Measurements from ENCODE around the gene CEP20.

The CEP20 gene

GRCh38 chr16:15820837-15821236, 67.6 kb downstream of the CEP20 start:
- Histone ChIP-seq H3K79me1 (ENCODE audit: low read length) (no peaks in the 10 kb centered on the region), H3K27ac (ENCODE audit: low read depth, low read length) (no peak overlapping the region), H3K18ac (ENCODE audit: low read length) (no peak overlapping the region), H3K27me3 (ENCODE audit: insufficient read depth, low read length) (no peaks in the 10 kb centered on the region), H3K79me2 (ENCODE audit: control insufficient read depth, insufficient read depth, low read length, poor library complexity) (no peaks in the 10 kb centered on the region), H3K4me1 (ENCODE audit: control insufficient read depth in 1 of 2, insufficient read depth in 2 of 2, low read length in 2 of 2) (no peaks in the 10 kb centered on the region), H3K4me2 (ENCODE audit: low read length) (no peak overlapping the region), H3K14ac (ENCODE audit: low read length) (no peak overlapping the region), H3K9ac (ENCODE audit: low read length) (no peak overlapping the region), H4K91ac (ENCODE audit: low read depth, low read length) (no peak overlapping the region), H3K23ac (ENCODE audit: low read length) (no peak overlapping the region), H2BK5ac (ENCODE audit: low read depth, low read length, poor library complexity) (no peak overlapping the region), H3K4ac (ENCODE audit: low read depth, low read length) (no peak overlapping the region), H2BK12ac (ENCODE audit: low read length) (no peak overlapping the region), H4K12ac (ENCODE audit: low read depth, low read length) (no peak overlapping the region), H2BK120ac (ENCODE audit: insufficient read depth, low read length, poor library complexity) (no peak overlapping the region), H3K9me3 (ENCODE audit: insufficient read depth, low read depth, low read length) (peaks cover 1% of the 10 kb centered on the region), H2AFZ (ENCODE audit: insufficient read depth, low read length, poor library complexity) (no peak overlapping the region), H3K36me3 (ENCODE audit: control insufficient read depth in 1 of 2, insufficient read depth in 2 of 2, low read length in 2 of 2) (no peaks in the 10 kb centered on the region), H4K8ac (ENCODE audit: low read depth, low read length) (no peak overlapping the region), H3K4me3 (ENCODE audit: low read depth, low read length) (no peak overlapping the region), H2AK5ac (ENCODE audit: low read length) (no peak overlapping the region)
- DNase-seq: no peak
- no CpG with 5 or more reads among the region's 7 CpGs for WGBS (ENCODE audit: extremely low coverage, insufficient coverage, insufficient read length)

GRCh38 chr16:15819046-15819445, 69.4 kb downstream of the CEP20 start:
- H3K18ac ChIP-seq (ENCODE audit: low read length): no peak overlapping the region
- H3K36me3 ChIP-seq (ENCODE audit: control insufficient read depth in 1 of 2, insufficient read depth in 2 of 2, low read length in 2 of 2): no peaks in the 10 kb centered on the region
- H3K4ac ChIP-seq (ENCODE audit: low read depth, low read length): no peak overlapping the region
- no peak overlapping the region for H4K91ac ChIP-seq (ENCODE audit: low read depth, low read length)
- no peaks in the 10 kb centered on the region for H3K27me3 ChIP-seq (ENCODE audit: insufficient read depth, low read length)
- H3K4me1 ChIP-seq (ENCODE audit: control insufficient read depth in 1 of 2, insufficient read depth in 2 of 2, low read length in 2 of 2): no peaks in the 10 kb centered on the region
- H3K4me3 ChIP-seq (ENCODE audit: low read depth, low read length): no peak overlapping the region
- H4K8ac ChIP-seq (ENCODE audit: low read depth, low read length): no peak overlapping the region
- no peak overlapping the region for H4K12ac ChIP-seq (ENCODE audit: low read depth, low read length)
- no peak overlapping the region for H3K27ac ChIP-seq (ENCODE audit: low read depth, low read length)
- H2BK120ac ChIP-seq (ENCODE audit: insufficient read depth, low read length, poor library complexity): no peak overlapping the region
- no peak overlapping the region for H2BK5ac ChIP-seq (ENCODE audit: low read depth, low read length, poor library complexity)
- DNase-seq: no peak
- no peak overlapping the region for H3K14ac ChIP-seq (ENCODE audit: low read length)
- no peaks in the 10 kb centered on the region for H3K79me2 ChIP-seq (ENCODE audit: control insufficient read depth, insufficient read depth, low read length, poor library complexity)
- no CpG with 5 or more reads among the region's 2 CpGs for WGBS (ENCODE audit: extremely low coverage, insufficient coverage, insufficient read length)
- no peak overlapping the region for H2AFZ ChIP-seq (ENCODE audit: insufficient read depth, low read length, poor library complexity)
- no peak overlapping the region for H3K23ac ChIP-seq (ENCODE audit: low read length)
- H3K79me1 ChIP-seq (ENCODE audit: low read length): no peaks in the 10 kb centered on the region
- H3K4me2 ChIP-seq (ENCODE audit: low read length): no peak overlapping the region
- H2BK12ac ChIP-seq (ENCODE audit: low read length): no peak overlapping the region
- H3K9me3 ChIP-seq (ENCODE audit: insufficient read depth, low read depth, low read length): peaks cover 1% of the 10 kb centered on the region
- H3K9ac ChIP-seq (ENCODE audit: low read length): no peak overlapping the region
- H2AK5ac ChIP-seq (ENCODE audit: low read length): no peak overlapping the region

- Histone ChIP-seq H3K14ac (ENCODE audit: low read length) (no peak overlapping the region), H3K4me3 (ENCODE audit: low read depth, low read length) (no peak overlapping the region)
Measured at GRCh38 chr16:15817446-15817845, 71.0 kb downstream of the CEP20 start.

GRCh38 chr16:15816228-15816627, 72.2 kb downstream of the CEP20 start:
- Histone ChIP-seq H3K23ac (ENCODE audit: low read length) (no peak overlapping the region), H3K79me1 (ENCODE audit: low read length) (no peaks in the 10 kb centered on the region), H3K9ac (ENCODE audit: low read length) (no peak overlapping the region), H4K8ac (ENCODE audit: low read depth, low read length) (no peak overlapping the region), H3K4me1 (ENCODE audit: control insufficient read depth in 1 of 2, insufficient read depth in 2 of 2, low read length in 2 of 2) (no peaks in the 10 kb centered on the region), H3K4ac (ENCODE audit: low read depth, low read length) (no peak overlapping the region), H2AK5ac (ENCODE audit: low read length) (no peak overlapping the region), H4K12ac (ENCODE audit: low read depth, low read length) (no peak overlapping the region), H3K14ac (ENCODE audit: low read length) (no peak overlapping the region), H2BK120ac (ENCODE audit: insufficient read depth, low read length, poor library complexity) (no peak overlapping the region), H3K4me3 (ENCODE audit: low read depth, low read length) (no peak overlapping the region), H3K27ac (ENCODE audit: low read depth, low read length) (no peak overlapping the region), H2AFZ (ENCODE audit: insufficient read depth, low read length, poor library complexity) (no peak overlapping the region), H3K27me3 (ENCODE audit: insufficient read depth, low read length) (no peaks in the 10 kb centered on the region), H3K9me3 (ENCODE audit: insufficient read depth, low read depth, low read length) (peaks cover 1% of the 10 kb centered on the region), H2BK5ac (ENCODE audit: low read depth, low read length, poor library complexity) (no peak overlapping the region), H3K36me3 (ENCODE audit: control insufficient read depth in 1 of 2, insufficient read depth in 2 of 2, low read length in 2 of 2) (no peaks in the 10 kb centered on the region), H3K18ac (ENCODE audit: low read length) (no peak overlapping the region), H3K79me2 (ENCODE audit: control insufficient read depth, insufficient read depth, low read length, poor library complexity) (no peaks in the 10 kb centered on the region), H3K4me2 (ENCODE audit: low read length) (no peak overlapping the region), H2BK12ac (ENCODE audit: low read length) (no peak overlapping the region), H4K91ac (ENCODE audit: low read depth, low read length) (no peak overlapping the region)
- DNase-seq: no peak

More at GRCh38 chr16:15817446-15817845, 71.0 kb downstream of the CEP20 start:
- Histone ChIP-seq H2BK120ac (ENCODE audit: insufficient read depth, low read length, poor library complexity) (no peak overlapping the region), H2BK5ac (ENCODE audit: low read depth, low read length, poor library complexity) (no peak overlapping the region), H4K8ac (ENCODE audit: low read depth, low read length) (no peak overlapping the region), H3K4me1 (ENCODE audit: control insufficient read depth in 1 of 2, insufficient read depth in 2 of 2, low read length in 2 of 2) (no peaks in the 10 kb centered on the region), H3K4me2 (ENCODE audit: low read length) (no peak overlapping the region), H3K79me1 (ENCODE audit: low read length) (no peaks in the 10 kb centered on the region), H3K18ac (ENCODE audit: low read length) (no peak overlapping the region), H3K27ac (ENCODE audit: low read depth, low read length) (no peak overlapping the region), H3K4ac (ENCODE audit: low read depth, low read length) (no peak overlapping the region), H2AK5ac (ENCODE audit: low read length) (no peak overlapping the region), H3K36me3 (ENCODE audit: control insufficient read depth in 1 of 2, insufficient read depth in 2 of 2, low read length in 2 of 2) (no peaks in the 10 kb centered on the region), H3K79me2 (ENCODE audit: control insufficient read depth, insufficient read depth, low read length, poor library complexity) (no peaks in the 10 kb centered on the region), H3K9me3 (ENCODE audit: insufficient read depth, low read depth, low read length) (peaks cover 1% of the 10 kb centered on the region), H3K9ac (ENCODE audit: low read length) (no peak overlapping the region), H3K23ac (ENCODE audit: low read length) (no peak overlapping the region), H2AFZ (ENCODE audit: insufficient read depth, low read length, poor library complexity) (no peak overlapping the region), H4K12ac (ENCODE audit: low read depth, low read length) (no peak overlapping the region), H4K91ac (ENCODE audit: low read depth, low read length) (no peak overlapping the region), H2BK12ac (ENCODE audit: low read length) (no peak overlapping the region), H3K27me3 (ENCODE audit: insufficient read depth, low read length) (no peaks in the 10 kb centered on the region)
- no CpG with 5 or more reads among the region's 2 CpGs for WGBS (ENCODE audit: extremely low coverage, insufficient coverage, insufficient read length)
- no peak for DNase-seq
